ENCODE results near the gene TRDMT1. TPM values are rescaled to one million over a fixed set of nuclear protein-coding genes. Genes with fewer than 3 reads are reported as not detected.

The TRDMT1 gene
- polyA plus RNA-seq, 3 donors, result 8.8 to 12.8 (median 10.5) TPM

DNA sequence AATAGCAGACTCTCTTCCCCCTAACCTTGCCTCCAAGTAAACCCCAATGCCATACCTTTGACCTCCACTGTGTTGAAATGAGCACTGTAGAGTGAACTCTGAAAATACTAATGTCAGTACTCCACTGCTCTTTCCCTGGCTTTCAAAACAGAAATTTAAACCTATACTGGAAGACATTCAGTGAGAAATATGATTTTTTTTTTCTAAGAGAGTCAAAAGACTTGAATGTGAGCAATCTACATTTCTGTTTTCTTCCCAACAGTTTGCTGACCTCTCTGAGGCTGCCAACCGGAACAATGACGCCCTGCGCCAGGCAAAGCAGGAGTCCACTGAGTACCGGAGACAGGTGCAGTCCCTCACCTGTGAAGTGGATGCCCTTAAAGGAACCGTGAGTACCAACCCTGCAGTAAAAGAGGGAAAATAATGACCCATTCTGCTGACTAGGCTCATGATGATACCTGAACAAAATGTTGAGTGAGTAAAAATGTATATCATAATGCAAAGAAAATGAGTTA is 33.0 kb upstream of the TRDMT1 start:
- no peak for DNase-seq (ENCODE audit: extremely low read depth in 1 of 11, low read depth in 9 of 11, low spot score in 4 of 11)

- DNase-seq (ENCODE audit: extremely low read depth in 1 of 11, low read depth in 9 of 11, low spot score in 4 of 11), result no peak
These were observed 32.0 kb upstream of the TRDMT1 start for GRCh38 chr10:17233286-17233991.

- DNase-seq (ENCODE audit: extremely low read depth in 1 of 11, low read depth in 9 of 11, low spot score in 4 of 11), result no peak
These were observed 30.9 kb upstream of the TRDMT1 start for GRCh38 chr10:17232276-17232960.

- DNase-seq (ENCODE audit: extremely low read depth in 1 of 11, low read depth in 9 of 11, low spot score in 4 of 11), result no peak
These were observed 30.3 kb upstream of the TRDMT1 start for GRCh38 chr10:17231788-17232187.

DNA sequence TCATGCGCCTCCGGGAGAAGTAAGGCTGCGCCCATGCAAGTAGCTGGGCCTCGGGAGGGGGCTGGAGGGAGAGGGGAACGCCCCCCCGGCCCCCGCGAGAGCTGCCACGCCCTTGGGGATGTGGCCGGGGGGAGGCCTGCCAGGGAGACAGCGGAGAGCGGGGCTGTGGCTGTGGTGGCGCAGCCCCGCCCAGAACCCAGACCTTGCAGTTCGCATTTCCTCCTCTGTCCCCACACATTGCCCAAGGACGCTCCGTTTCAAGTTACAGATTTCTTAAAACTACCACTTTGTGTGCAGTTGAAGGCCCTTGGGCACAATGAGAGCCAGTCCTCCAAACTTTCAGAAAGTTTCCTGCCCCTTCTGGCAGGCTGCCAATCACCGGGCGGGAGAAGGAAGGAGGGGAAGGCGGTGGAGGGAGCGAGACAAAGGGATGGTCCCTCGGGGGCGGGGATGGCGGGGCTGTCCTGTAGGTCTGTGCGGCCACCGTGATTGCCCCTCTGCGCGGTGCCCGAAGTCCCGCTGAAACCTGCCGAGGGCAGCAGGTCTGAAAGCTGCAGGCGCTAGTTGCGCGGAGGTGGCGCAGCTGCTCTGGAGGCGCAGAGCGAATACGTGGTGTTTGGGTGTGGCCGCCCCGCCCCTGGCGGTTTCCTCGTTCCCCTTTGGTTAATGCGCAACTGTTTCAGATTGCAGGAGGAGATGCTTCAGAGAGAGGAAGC is 28.7 kb upstream of the TRDMT1 start:
- peak in 10 of 11 donors; percentile 63 to 81 (median 74) for DNase-seq (ENCODE audit: extremely low read depth in 1 of 11, low read depth in 9 of 11, low spot score in 4 of 11)

GRCh38 chr10:17229717-17229966 is 28.2 kb upstream of the TRDMT1 start:
- peak in 3 of 11 donors; percentile 32 to 47 (median 39) for DNase-seq (ENCODE audit: extremely low read depth in 1 of 11, low read depth in 9 of 11, low spot score in 4 of 11)

DNA sequence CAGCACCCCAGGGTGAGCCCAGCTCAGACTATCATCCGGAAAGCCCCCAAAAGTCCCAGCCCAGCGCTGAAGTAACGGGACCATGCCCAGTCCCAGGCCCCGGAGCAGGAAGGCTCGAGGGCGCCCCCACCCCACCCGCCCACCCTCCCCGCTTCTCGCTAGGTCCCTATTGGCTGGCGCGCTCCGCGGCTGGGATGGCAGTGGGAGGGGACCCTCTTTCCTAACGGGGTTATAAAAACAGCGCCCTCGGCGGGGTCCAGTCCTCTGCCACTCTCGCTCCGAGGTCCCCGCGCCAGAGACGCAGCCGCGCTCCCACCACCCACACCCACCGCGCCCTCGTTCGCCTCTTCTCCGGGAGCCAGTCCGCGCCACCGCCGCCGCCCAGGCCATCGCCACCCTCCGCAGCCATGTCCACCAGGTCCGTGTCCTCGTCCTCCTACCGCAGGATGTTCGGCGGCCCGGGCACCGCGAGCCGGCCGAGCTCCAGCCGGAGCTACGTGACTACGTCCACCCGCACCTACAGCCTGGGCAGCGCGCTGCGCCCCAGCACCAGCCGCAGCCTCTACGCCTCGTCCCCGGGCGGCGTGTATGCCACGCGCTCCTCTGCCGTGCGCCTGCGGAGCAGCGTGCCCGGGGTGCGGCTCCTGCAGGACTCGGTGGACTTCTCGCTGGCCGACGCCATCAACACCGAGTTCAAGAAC is 27.7 kb upstream of the TRDMT1 start:
- DNase-seq (ENCODE audit: extremely low read depth in 1 of 11, low read depth in 9 of 11, low spot score in 4 of 11), result peak in 10 of 11 donors; percentile 35 to 84 (median 77)

DNA sequence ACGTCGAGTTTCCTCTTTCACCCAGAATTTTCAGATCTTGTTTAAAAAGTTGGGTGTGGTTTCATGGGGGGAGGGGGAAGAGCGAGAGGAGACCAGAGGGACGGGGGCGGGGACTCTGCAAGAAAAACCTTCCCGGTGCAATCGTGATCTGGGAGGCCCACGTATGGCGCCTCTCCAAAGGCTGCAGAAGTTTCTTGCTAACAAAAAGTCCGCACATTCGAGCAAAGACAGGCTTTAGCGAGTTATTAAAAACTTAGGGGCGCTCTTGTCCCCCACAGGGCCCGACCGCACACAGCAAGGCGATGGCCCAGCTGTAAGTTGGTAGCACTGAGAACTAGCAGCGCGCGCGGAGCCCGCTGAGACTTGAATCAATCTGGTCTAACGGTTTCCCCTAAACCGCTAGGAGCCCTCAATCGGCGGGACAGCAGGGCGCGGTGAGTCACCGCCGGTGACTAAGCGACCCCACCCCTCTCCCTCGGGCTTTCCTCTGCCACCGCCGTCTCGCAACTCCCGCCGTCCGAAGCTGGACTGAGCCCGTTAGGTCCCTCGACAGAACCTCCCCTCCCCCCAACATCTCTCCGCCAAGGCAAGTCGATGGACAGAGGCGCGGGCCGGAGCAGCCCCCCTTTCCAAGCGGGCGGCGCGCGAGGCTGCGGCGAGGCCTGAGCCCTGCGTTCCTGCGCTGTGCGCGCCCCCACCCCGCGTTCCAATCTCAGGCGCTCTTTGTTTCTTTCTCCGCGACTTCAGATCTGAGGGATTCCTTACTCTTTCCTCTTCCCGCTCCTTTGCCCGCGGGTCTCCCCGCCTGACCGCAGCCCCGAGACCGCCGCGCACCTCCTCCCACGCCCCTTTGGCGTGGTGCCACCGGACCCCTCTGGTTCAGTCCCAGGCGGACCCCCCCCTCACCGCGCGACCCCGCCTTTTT is 26.9 kb upstream of the TRDMT1 start, which contains the start of gene VIM:
Gene VIM (plus strand): TSS at position 151 of the 925 bp plus-strand sequence. CDS start 1,182 bp downstream, outside the sequence.
- DNase-seq (ENCODE audit: extremely low read depth in 1 of 11, low read depth in 9 of 11, low spot score in 4 of 11), result peak in 10 of 11 donors; percentile 64 to 88 (median 76)

DNA sequence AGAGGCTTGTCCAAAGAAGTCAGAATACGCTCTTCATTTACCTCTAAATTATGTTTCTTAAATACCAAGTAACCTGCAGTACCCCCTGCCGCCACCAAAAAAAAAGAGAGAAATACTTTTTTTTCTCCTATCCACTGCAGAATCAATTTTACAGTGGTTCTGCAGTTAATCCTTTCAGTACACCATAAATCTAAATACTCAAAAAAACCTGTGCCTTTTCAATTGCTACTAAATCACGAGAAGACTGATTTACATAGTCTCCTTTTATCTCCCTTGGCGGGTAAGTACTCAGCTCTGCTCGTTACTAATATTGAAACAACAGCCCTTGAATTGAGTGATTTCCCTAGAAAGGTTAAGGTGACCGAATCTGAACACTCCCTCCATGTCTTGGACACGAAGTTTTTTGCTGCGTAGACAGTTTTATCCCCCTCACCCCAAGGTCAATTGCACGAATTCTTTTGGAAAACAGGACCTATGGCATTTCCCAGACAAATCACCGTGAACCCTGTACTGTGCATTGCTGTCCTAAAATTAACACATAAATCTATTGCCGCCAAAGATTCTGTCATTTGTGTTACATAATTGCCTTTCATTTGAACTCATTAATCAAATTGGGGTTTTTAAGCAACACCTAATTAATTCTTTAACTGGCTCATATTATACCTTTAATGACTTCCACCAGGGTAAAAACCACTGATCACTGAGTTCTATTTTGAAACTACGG is 26.1 kb upstream of the TRDMT1 start:
- DNase-seq (ENCODE audit: extremely low read depth in 1 of 11, low read depth in 9 of 11, low spot score in 4 of 11), result peak in 8 of 11 donors; percentile 29 to 55 (median 45)

DNA sequence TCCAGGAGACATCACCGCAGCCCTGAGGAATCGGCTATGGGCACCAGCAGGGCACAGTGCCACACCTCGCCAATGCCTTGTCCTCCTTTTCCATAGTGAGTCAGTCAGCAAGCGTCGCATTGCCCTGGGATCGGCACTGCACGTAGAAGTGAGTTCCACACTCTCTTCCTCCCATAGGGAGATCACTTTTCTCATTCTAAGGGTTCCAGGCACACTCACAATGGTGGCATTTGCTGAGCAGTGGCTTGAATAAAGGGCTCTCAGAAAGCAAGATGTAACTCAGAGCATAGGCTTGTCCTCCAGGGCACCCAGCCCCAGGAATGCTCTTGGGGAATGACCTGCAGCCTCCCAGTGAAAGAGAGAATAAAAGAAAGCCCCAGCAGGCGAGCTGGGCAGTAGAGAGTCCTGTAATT is 25.4 kb upstream of the TRDMT1 start:
- DNase-seq (ENCODE audit: extremely low read depth in 1 of 11, low read depth in 9 of 11, low spot score in 4 of 11), result no peak

DNA sequence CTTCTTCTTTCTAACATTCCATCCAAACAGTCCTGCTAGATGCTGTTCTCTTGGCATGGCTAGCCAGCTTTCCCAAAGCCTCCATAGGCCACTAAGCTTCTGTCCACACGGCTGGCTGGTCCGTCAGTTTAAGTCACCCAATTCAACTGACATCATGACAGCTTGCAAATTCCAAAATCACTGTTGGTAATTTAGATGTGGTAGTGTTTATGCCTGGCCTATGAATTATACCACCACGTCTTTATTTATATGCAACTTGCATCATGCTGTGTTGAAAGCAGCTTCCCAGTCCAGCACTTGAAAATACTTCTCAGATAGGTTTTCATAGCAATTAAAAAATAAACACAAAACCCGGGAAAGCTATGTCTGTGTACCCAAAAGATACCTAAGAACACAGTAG is 24.3 kb upstream of the TRDMT1 start:
- no peak for DNase-seq (ENCODE audit: extremely low read depth in 1 of 11, low read depth in 9 of 11, low spot score in 4 of 11)

GRCh38 chr10:17222329-17222728 is 20.9 kb upstream of the TRDMT1 start:
- no peak for DNase-seq (ENCODE audit: extremely low read depth in 1 of 11, low read depth in 9 of 11, low spot score in 4 of 11)

DNA sequence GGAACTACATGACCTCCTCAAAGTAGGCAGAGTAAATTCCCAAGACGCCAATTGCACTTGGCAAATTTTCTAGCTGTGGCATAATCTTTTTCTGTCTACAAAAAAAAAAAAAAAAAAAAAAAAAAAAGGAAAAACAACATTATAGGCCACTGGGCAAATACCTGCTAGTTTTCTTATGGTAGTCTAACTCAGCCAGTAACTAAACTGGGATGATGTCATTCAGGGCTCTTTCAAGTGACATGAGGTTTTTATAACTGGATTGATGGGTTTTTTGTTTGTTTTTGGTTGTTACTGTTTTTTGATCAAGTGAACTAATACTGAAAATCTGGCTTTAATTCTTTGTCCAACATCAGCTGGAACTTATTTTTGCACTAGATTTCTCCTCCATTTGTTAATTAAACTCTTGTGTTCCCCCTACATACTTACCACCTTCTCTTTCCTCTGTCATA is 19.2 kb upstream of the TRDMT1 start:
- DNase-seq (ENCODE audit: extremely low read depth in 1 of 11, low read depth in 9 of 11, low spot score in 4 of 11), result no peak

DNA sequence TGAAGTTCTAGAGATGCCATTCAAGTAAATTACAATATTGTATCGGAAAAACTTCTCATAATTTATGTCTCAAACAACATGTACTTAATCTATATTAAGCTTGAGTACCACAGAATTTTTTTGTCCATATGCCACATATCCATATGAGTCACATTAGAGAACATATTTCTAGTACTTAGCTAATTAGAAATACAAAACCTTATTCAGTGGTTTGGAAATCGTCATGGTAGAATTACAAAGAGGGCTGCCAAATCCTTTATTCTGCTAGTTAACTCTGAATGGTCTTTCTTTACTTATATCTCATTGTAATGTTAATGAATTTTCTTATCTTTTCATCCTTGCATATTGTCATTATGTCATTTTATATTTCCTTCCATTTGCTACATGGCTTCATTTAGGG is 17.6 kb upstream of the TRDMT1 start:
- DNase-seq (ENCODE audit: extremely low read depth in 1 of 11, low read depth in 9 of 11, low spot score in 4 of 11), result no peak

DNA sequence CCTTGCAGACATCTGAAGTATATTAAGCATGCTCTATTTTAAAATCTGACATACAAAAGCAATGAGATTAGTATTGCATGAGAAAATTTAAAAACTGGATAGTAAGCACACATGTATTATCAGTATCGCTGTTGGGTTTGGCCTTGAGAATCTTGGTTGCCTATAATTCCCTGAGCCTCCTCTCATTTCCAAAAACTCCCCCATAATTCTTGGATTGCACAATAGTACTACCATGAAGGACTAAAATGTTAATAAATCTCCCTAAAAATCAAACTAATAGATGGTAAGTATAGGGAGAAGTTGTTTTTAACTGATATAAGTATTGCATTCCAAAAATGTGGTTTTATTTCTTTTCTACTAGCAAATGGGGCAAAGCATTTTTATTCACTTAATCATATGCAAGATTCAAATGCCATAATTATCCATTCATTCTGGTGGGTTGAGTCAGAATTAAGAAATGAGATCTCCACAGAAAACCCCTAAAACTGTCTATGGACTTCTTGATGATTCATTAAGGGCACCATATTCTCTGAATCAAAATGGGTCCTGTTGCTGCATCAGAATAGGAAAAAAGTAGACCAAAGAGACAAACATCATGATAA is 16.3 kb upstream of the TRDMT1 start:
- no peak for DNase-seq (ENCODE audit: extremely low read depth in 1 of 11, low read depth in 9 of 11, low spot score in 4 of 11)

DNA sequence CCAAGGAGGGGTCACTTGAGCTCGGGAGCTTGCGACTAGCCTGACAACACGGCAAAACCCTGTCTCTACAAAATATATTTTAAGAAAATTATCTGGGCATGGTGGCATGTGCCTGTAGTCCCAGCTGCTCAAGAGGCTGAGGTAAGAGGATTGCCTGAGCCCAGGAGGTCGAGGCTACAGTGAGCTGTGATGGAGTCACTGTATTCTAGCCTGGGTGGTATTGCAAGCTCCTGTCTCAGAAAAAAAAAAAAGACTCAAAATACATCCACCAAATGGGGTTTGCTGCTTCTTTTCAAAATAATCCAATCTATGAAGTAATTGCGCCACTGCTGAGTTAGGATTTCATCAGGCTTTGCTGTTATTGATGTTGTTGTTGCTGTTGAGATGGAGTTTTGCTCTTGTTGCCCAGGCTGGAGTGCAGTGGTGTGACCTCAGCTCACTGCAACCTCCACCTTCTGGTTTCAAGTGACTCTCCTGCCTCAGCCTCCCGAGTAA is 15.5 kb upstream of the TRDMT1 start:
- no peak for DNase-seq (ENCODE audit: extremely low read depth in 1 of 11, low read depth in 9 of 11, low spot score in 4 of 11)

All from renal cortex interstitium (tissue), 11 donors.